HG03442 (cell line): ENCODE data around the gene GFOD2.
A peak's percentile ranks its signal among the peaks of the same experiment; 100 is the strongest.

Experiments
- ATAC-seq: cut with Tn5 transposase; IDR thresholded peaks from one replicate; pipeline ENCODE4 v1.9.1; 2021; ENCODE audit warnings: mild to moderate bottlenecking, moderate library complexity; ENCODE audit not compliant: unreplicated experiment

The GFOD2 gene

GRCh38 chr16:67673712-67674580 lies 45.2 kb downstream of the GFOD2 start:
- no peak for ATAC-seq

- ATAC-seq: no peak
Observed at GRCh38 chr16:67672739-67673662, 46.1 kb downstream of the GFOD2 start.

GRCh38 chr16:67672306-67672705 lies 46.8 kb downstream of the GFOD2 start:
- ATAC-seq: no peak

GRCh38 chr16:67669499-67670101 lies 49.5 kb downstream of the GFOD2 start:
- no peak for ATAC-seq

GRCh38 chr16:67668495-67669157 lies 50.5 kb downstream of the GFOD2 start:
- no peak for ATAC-seq

DNA sequence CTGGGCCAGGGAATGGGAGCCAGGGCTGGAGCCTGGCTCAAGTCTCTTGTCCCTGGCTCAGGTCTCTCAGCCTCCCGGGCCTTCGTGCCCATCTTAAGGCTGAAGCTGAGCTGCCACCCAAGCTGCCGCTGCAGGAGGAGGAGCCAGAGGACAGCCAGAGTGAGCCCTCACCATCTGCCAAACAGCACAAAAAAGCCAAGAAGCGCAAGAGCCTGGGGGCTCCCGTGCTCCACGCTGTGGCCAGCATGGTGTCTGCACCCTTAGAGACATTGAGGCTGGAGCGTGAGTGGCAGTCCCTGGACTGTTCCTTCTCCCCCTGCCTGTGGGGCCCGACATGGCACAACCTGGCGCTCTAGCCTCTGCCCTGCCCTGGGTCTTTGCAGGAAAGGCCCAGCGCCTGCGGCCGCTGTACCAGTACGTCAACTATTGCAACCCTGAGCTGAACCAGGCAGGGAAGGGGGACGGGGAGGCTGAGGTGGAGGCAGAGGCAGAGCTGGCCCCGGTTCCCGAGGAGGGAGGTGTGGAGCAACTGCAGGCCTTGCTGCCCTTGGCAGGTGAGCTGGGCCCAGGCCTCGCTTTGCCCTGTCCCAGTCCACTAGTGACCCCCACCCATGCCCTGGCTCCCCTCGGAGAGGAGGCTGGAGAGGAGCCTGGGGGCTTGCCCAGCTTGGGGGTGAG lies 51.2 kb downstream of the GFOD2 start:
- peak; percentile 71 for ATAC-seq

DNA sequence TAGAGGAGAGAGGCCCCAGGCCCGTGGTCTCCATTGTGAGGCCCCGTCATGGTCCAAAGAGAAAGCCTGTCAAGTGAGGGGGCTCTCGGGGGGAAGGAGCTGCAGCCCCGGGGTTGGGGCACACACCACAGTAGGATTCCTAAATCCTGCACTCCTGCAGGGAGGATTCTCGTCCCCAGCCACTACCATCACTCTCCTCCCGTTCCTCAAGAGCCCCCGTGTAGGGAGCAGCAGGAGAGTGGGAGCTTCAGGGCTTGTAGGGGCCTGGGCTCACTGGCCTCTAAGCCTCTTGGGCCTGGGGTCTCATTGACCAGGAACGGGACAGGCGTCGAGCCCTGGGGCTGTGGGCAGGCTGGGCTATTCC lies 51.7 kb downstream of the GFOD2 start:
- no peak for ATAC-seq

GRCh38 chr16:67666559-67667452 lies 52.3 kb downstream of the GFOD2 start, which contains the start of the genes C16orf86 and ENKD1:
Gene C16orf86, plus strand, starts transcription at chr16:67666814. Its CDS starts 157 bp downstream, at chr16:67666971.
Gene ENKD1, minus strand, starts transcription at chr16:67666750. Its CDS starts 308 bp downstream, at chr16:67666442.
- peak; percentile 56 for ATAC-seq

GRCh38 chr16:67666032-67666551 lies 53.0 kb downstream of the GFOD2 start:
- ATAC-seq: no peak

GRCh38 chr16:67665598-67665997 lies 53.5 kb downstream of the GFOD2 start:
- no peak for ATAC-seq

DNA sequence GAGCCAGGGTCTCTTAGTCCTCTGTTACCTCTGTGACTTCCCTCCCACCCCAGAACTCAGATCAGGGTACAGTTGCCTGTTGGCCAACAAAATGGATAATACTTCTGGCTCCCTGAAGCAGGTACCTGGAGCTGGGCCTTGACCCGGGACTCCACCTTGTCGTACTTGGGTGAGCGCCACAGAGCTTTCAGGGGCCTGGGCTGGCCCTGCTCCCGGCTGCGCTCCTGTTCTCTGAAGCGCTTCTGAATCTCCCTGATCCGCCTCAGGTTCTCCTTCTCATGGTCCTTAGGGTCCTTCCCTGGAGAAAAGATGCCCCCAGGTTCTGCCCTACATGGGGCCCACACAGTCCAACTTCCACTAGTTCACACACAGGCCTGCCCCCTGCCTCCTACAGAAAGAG lies 54.2 kb downstream of the GFOD2 start:
- ATAC-seq: no peak

DNA sequence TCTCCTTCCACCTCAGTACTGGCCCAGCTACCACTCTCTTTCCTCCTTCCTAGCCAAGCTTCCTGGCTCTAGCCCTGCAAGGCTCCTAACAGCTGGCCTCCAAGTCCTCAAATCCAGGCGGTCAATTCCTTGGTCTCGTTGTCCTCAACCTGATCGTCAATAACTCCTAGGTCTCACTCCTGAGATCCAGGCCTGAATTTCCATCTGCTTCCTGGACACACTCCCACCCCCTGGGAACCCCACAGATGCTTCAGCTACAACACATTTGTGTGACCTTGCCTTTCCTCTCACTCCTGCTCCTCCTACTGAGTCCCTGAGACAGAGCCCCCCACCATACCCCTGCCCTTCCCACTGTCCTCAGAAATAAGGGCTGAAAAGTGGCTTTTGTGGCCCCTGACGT lies 54.9 kb downstream of the GFOD2 start:
- no peak for ATAC-seq

DNA sequence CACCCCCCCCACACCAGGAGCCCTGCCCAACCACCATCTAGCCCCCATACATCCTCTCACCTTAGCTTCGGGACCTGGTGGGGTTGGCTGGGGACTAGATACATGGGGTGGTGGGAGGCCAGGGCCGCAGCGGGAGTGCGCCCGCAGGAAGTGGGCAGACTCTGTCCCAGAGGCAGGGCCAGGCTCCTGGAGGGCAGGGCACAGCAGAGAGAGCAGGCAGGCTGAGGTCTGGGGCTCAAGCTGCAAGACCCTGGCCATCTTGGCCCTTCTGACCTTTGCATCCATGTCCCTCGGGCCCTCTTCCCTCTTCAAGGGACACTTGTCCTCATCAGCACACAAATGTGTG lies 55.3 kb downstream of the GFOD2 start:
- ATAC-seq: no peak

GRCh38 chr16:67663151-67663876 lies 55.8 kb downstream of the GFOD2 start:
- no peak for ATAC-seq

- ATAC-seq: no peak
Observed at GRCh38 chr16:67662653-67663010, 56.5 kb downstream of the GFOD2 start.

GRCh38 chr16:67661886-67662652 lies 57.0 kb downstream of the GFOD2 start:
- ATAC-seq: no peak

DNA sequence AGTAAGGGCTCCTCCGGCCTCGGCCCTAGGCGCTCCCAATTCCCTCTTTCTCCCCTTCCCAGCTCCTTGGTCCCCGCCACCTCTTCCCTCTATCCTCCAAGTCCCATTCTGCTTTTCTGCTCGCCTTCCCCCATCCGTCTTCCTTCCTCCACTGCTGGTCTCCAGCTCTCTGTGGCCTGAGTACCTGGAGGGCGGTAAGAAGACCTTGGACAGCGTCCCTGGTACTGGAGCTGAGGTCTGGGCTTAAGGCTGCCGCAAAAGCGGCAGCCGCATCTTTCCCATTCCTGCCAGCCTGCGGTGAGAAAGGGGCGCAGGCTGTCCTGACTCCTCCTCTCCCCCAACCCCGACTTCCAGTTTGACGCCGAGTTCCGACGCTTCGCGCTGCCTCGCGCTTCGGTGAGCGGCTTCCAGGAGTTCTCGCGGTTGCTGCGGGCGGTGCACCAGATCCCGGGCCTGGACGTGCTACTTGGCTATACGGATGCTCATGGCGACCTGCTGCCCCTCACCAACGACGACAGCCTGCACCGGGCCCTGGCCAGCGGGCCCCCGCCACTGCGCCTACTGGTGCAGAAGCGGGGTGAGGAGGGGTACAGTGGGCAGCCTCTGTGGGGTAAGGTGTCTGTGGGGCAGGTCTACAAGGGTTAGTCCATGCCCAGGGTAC lies 57.9 kb downstream of the GFOD2 start:
- ATAC-seq: no peak
